ENCODE results near the gene ZNF780B.

ZNF780B gene

DNA sequence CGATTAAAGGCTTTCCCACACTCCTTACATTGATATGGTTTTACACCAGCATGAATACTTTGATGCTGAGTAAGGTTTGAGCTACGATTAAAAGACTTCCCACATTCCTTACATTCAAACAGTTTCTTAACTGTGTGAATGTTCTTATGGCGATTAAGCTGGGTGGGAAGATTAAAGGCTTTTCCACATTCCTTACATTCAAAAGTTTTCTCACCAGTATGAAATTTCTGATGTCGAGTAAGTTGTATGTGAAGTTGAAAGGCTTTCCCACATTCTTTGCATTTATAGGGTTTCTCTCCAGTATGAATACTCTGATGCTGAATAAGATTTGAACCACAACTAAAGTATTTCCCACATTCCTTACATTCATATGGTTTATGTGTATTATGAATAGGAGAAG lies 20.0 kb downstream of the ZNF780B start:
- no peak for DNase-seq

DNA sequence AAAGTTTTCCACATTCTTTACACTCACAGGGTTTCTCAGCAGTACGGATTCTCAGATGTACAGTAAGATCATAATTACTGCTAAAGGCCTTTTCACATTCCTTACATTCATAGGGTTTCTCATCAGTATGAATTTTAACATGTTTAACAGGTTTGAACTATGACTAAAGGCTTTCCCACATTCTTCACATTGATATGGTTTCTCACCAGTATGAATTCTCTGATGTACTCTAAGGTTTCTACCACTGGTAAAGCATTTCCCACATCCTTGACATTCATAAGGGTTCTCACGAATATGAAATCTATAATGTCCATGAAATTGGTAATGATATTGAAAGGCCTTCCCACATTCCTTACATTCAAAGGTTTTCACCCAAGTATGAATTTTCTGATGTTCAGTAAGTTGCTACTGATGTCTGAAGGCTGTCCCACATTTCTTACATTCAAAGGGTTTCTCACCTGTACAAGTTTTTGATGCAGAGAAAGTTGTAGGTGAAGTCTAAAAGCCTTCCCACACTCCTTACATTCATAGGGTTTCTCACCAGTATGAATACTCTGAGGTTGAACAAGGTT lies 22.0 kb downstream of the ZNF780B start:
- no peak for DNase-seq

- DNase-seq = no peak
Measured at GRCh38 chr19:40026597-40026970, 29.4 kb downstream of the ZNF780B start.

- DNase-seq = no peak
Measured at GRCh38 chr19:40025938-40026596, 30.0 kb downstream of the ZNF780B start.

- no peak for DNase-seq
Measured at GRCh38 chr19:40023969-40024368, 32.1 kb downstream of the ZNF780B start.

DNA sequence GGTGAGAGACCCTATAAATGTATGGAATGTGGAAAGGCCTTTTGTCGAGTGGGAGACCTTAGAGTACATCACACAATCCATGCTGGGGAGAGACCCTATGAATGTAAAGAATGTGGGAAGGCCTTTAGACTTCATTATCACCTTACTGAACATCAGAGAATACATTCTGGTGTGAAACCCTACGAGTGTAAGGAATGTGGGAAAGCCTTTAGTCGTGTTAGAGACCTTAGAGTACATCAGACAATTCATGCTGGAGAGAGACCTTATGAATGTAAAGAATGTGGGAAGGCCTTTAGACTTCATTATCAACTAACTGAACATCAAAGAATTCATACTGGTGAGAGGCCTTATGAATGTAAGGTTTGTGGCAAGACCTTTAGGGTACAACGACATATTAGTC lies 42.0 kb downstream of the ZNF780B start:
- no peak for DNase-seq

DNA sequence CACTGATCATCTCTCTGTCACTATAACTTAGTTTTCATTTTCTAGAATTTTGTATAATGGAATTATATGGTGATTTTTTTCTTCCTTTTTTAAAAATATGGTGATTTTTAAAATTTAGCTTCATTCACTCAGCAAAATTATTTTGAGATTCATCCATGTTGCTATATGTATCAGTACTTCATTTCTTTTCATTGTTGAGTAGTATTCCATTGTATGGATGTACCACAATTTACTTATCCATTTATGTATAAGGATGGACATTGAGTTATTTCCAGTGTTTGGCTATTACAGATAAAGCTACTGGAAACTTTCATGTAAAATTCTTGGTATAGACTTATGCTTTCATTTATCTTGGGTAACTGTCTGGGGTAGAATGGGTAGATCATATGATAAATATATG lies 46.4 kb downstream of the ZNF780B start:
- DNase-seq = no peak

DNA sequence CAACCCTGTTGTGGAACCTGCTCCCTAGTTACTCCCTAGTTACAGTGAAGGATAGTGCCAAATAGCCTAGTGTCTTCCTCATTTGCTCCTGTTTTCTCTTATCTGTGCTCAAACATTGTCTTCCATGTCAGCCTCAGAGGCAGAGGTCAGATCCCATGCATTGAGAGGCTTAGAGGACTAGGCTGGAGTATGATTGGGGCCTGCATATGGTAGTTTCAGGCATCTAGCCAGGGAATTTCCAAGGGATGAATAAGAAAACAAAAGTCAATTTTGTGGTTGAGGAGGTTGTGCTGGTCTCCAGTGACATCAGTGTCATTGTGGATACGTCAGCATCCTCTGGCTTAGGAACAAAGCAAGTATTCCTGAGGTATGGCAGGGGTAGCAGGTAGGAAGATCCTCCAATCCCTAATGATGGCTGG lies 49.7 kb downstream of the ZNF780B start:
- DNase-seq = no peak

GRCh38 chr19:40005691-40006272 lies 50.2 kb downstream of the ZNF780B start:
- no peak for DNase-seq

- no peak for DNase-seq
Measured at GRCh38 chr19:39998501-39998900, 57.5 kb downstream of the ZNF780B start.

DNA sequence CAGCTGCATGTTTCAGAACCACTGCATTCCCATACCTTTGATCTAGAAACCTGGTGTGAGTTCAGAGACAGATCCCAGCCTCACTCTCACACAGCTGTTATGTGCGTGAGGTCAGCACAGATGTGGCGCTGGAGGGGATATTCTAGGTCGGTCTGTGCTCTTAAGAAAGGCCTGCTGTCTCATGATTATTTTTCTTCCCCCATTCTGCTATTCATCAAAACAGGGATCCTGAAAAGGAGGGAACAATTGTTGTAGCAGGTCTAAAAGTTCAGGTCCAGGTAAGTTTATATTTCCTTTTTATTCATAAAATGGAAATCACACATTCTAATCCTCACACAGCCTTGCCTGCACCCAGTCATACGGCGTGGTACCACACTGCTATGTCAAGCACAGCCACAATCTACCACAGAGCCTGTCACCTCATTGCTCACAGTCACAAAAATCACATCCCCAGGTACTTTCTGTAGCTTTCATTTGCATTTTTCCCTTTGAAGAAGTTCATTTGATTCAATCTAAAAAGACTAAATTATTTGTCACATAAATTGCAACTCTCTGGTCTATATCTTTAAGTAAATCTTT lies 58.3 kb downstream of the ZNF780B start:
- DNase-seq = no peak

- DNase-seq = peak; percentile 81 to 84
Measured at GRCh38 chr19:39996811-39997637, 59.0 kb downstream of the ZNF780B start, which contains the start of gene ZNF546. TSS of gene ZNF546 (plus strand) at chr19:39997060. CDS start at chr19:39998327, 1,267 bp downstream.

DNA sequence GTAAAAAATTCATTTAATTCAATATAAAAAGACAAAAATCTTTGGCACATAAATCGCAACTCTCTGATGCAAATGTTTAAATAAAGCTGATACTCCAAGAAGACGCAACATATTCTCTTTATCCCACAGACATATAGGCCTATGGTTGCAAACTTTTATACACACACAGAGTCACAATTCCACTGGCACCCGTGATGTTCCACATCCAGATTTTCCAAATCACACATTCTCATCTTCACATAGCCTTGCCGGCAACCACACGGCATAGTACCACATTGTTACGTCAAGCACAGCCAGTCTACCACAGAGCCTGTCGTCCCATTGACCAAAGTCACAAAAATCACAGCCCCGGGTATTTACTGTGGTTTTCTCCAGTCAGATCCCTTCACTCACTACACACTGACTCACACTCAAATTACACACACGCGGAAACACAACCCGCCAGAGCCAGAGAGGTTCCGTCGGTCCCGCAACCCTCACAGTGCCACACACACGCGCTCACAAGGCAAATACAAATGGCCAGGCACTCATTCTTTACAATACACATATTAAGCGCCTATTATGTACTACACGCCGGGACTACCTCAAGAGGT lies 59.7 kb downstream of the ZNF780B start:
- no peak for DNase-seq

GRCh38 chr19:39995794-39996193 lies 60.2 kb downstream of the ZNF780B start:
- no peak for DNase-seq

- no peak for DNase-seq
Measured at GRCh38 chr19:39994361-39994760, 61.7 kb downstream of the ZNF780B start.

GRCh38 chr19:39993605-39994004 lies 62.4 kb downstream of the ZNF780B start:
- DNase-seq = no peak

GRCh38 chr19:39987596-39987995 lies 68.4 kb downstream of the ZNF780B start:
- DNase-seq = no peak

DNA sequence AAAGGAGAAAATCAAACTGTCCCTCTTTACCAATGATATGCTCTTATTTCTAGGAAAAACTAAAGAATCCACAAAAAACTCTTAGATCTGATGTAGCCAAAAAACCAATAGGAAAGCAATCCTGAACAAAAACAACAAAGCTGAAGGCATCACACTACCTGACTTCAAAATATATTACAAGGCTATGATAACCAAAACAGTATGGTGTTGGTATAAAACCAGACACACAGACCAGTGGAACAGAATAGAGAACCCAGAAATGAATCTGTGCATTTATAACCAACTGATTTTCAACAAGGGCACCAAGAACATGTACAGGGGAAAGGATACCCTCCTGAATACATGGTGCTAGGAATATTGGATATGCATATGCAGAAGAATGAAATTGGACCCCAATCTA lies 68.9 kb downstream of the ZNF780B start:
- no peak for DNase-seq

GRCh38 chr19:39986643-39987042 lies 69.4 kb downstream of the ZNF780B start:
- no peak for DNase-seq

GRCh38 chr19:39983695-39984300 lies 72.2 kb downstream of the ZNF780B start:
- no peak for DNase-seq

- DNase-seq = no peak
Measured at GRCh38 chr19:39982883-39983282, 73.1 kb downstream of the ZNF780B start.

All from bone marrow (tissue), 2 donors.